ENCODE measurements around the gene NUBPL. TPM values are rescaled to one million over a fixed set of nuclear protein-coding genes. Genes with fewer than 3 reads are reported as not detected.

The NUBPL gene
- total RNA-seq, 1 donor from 2014 or later, result 14.5 TPM

Other genes with a start within 250 kb of the NUBPL start
- gene HEATR5A, start 140.9 kb upstream of the NUBPL start, total RNA-seq, result 22.7 and 36.0 TPM in 2 replicates
- gene DTD2, start 103.9 kb upstream of the NUBPL start, total RNA-seq, result 40.5 and 49.3 TPM in 2 replicates
- gene GPR33, start 73.4 kb upstream of the NUBPL start, total RNA-seq, result not detected in 2 replicates

All from renal cortical epithelial cell (primary cell).